CD4-positive, alpha-beta T cell treated with Interferon gamma for 1 hour (primary cell): Measurements from ENCODE around the gene TRIM25.
"Not testable (repeated sequence)": the region's sequence is repeated elsewhere in the genome, so short reads cannot be mapped to it uniquely, and the experiment has no call there.

Experiments
- DNase-seq: peaks from one replicate; pipeline ENCODE4 v3.0.0-alpha.2; 2020

The TRIM25 gene

GRCh38 chr17:56913867-56914580 is at the start of gene TRIM25:
Gene TRIM25 (minus strand): TSS chr17:56914049. CDS start chr17:56913988, 61 bp downstream.
- DNase-seq, result peak; percentile 88

GRCh38 chr17:56960596-56961538 is 47.0 kb upstream of the TRIM25 start, which contains the start of gene COIL:
Gene COIL (minus strand): TSS chr17:56961050. CDS start chr17:56961019, 31 bp downstream.
- DNase-seq, result peak; percentile 89

GRCh38 chr17:56956992-56957391 is 43.1 kb upstream of the TRIM25 start:
- DNase-seq, result no peak

- no peak for DNase-seq
Observed at GRCh38 chr17:56949595-56949994, 35.7 kb upstream of the TRIM25 start.

- no peak for DNase-seq
Observed at GRCh38 chr17:56948491-56948890, 34.6 kb upstream of the TRIM25 start.

- DNase-seq, result no peak
Observed at GRCh38 chr17:56947741-56948140, 33.9 kb upstream of the TRIM25 start.

GRCh38 chr17:56945938-56946505 is 32.2 kb upstream of the TRIM25 start:
- DNase-seq, result no peak

- no peak for DNase-seq
Observed at GRCh38 chr17:56943505-56944125, 29.8 kb upstream of the TRIM25 start.

- DNase-seq, result no peak
Observed at GRCh38 chr17:56939869-56940484, 26.1 kb upstream of the TRIM25 start.

- DNase-seq, result not testable (repeated sequence)
Observed at GRCh38 chr17:56938206-56938605, 24.4 kb upstream of the TRIM25 start.

GRCh38 chr17:56937687-56938086 is 23.8 kb upstream of the TRIM25 start:
- DNase-seq, result no peak

GRCh38 chr17:56936697-56937322 is 23.0 kb upstream of the TRIM25 start:
- DNase-seq, result no peak

- DNase-seq, result no peak
Observed at GRCh38 chr17:56935461-56935860, 21.6 kb upstream of the TRIM25 start.

- no peak for DNase-seq
Observed at GRCh38 chr17:56934280-56934679, 20.4 kb upstream of the TRIM25 start.

- no peak for DNase-seq
Observed at GRCh38 chr17:56933868-56934267, 20.0 kb upstream of the TRIM25 start.

GRCh38 chr17:56933151-56933745 is 19.4 kb upstream of the TRIM25 start:
- no peak for DNase-seq

- no peak for DNase-seq
Observed at GRCh38 chr17:56930739-56931337, 17.0 kb upstream of the TRIM25 start.

GRCh38 chr17:56929362-56929969 is 15.6 kb upstream of the TRIM25 start:
- no peak for DNase-seq

GRCh38 chr17:56928586-56928985 is 14.7 kb upstream of the TRIM25 start:
- DNase-seq, result no peak

- no peak for DNase-seq
Observed at GRCh38 chr17:56926704-56927103, 12.9 kb upstream of the TRIM25 start.

GRCh38 chr17:56926270-56926669 is 12.4 kb upstream of the TRIM25 start:
- DNase-seq, result no peak
